Measurements from ENCODE around the gene SULT4A1.

DNA sequence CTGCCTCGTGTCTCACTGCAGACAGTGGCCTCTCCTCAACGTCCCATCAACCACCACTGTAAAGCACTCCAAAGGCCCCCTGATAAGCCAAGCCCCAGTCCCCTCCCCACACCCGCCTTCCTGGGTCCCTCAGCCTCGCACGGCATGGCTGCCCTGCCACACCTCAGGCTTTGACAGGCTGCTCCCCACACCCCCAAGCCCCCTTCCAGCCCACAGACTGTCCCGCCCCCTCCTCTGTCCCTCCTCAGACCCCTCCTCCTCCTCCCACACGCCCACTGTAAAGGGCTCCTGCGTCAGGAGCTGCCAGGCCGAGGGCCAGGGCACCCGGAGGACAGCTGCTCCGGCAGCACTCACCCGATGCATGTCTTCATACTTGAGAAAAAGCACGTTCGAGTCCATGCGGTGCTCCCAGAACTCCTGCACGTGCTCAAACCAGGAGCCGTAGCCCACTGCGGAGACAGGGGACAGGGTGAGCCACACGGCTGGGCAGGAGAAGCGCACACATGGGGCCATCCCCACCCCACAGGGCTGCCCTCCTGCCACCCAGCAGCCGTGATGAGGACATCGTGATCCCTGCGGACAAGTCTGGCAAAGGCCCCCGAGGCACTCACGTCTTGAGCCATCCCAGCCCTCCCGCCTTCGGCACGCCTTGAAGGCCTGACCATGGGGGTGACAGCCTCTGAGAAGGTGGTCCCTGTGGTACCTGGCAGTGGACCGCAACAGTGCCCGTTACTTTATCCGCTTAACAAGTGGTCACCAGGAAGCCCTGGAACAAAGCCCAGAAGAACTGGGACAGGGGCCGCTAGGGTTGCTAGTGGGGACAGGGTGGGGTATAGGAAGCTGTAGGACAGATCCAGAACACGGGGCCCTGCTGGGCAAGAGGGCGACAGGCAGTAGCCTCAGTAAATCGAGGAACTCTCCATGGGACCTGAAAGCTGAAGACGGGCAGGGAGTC is 28.8 kb downstream of the SULT4A1 start:
- TF ChIP-seq EZH2 (optimal IDR thresholded peaks at IDR 0.05; ENCODE audit: low read depth, low read length), result no peak
- TF ChIP-seq, protein P1, sequence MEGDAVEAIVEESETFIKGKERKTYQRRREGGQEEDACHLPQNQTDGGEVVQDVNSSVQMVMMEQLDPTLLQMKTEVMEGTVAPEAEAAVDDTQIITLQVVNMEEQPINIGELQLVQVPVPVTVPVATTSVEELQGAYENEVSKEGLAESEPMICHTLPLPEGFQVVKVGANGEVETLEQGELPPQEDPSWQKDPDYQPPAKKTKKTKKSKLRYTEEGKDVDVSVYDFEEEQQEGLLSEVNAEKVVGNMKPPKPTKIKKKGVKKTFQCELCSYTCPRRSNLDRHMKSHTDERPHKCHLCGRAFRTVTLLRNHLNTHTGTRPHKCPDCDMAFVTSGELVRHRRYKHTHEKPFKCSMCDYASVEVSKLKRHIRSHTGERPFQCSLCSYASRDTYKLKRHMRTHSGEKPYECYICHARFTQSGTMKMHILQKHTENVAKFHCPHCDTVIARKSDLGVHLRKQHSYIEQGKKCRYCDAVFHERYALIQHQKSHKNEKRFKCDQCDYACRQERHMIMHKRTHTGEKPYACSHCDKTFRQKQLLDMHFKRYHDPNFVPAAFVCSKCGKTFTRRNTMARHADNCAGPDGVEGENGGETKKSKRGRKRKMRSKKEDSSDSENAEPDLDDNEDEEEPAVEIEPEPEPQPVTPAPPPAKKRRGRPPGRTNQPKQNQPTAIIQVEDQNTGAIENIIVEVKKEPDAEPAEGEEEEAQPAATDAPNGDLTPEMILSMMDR (IDR thresholded peaks at IDR 0.05; ENCODE audit: low read length), result no peak
